Amygdala (tissue), 56 donors: ENCODE measurements around the gene MTA1.

Experiments
- DNase-seq, 56 donors: peaks; one replicate each; lab custom pipeline; 2025; lab: John Stamatoyannopoulos, UW

MTA1 gene

GRCh38 chr14:105502446-105503295, 83.0 kb downstream of the MTA1 start:
- no peak for DNase-seq

GRCh38 chr14:105503296-105503640, 83.6 kb downstream of the MTA1 start:
- no peak for DNase-seq

GRCh38 chr14:105503935-105504692, 84.5 kb downstream of the MTA1 start:
- no peak for DNase-seq

- DNase-seq = no peak
These were observed 85.5 kb downstream of the MTA1 start for GRCh38 chr14:105505101-105505500.

GRCh38 chr14:105507247-105507646, 87.6 kb downstream of the MTA1 start:
- DNase-seq = no peak

- no peak for DNase-seq
These were observed 88.4 kb downstream of the MTA1 start for GRCh38 chr14:105508069-105508468.

- no peak for DNase-seq
These were observed 89.0 kb downstream of the MTA1 start for GRCh38 chr14:105508601-105509000.

- DNase-seq = no peak
These were observed 97.5 kb downstream of the MTA1 start for GRCh38 chr14:105517096-105517495.

GRCh38 chr14:105519946-105520698, 100.5 kb downstream of the MTA1 start:
- DNase-seq = no peak
